NCI-H69 (cell line): ENCODE results near the gene ATP1B3.
"Not testable (repeated sequence)": the region's sequence is repeated elsewhere in the genome, so short reads cannot be mapped to it uniquely, and the experiment has no call there.

Source experiments
- DNase-seq: peaks from one replicate; lab custom pipeline; 2025; lab: John Stamatoyannopoulos, UW

Gene ATP1B3

GRCh38 chr3:141876381-141876890, at the start of gene ATP1B3:
ATP1B3 (plus strand) TSS chr3:141876643; CDS start chr3:141876802, 159 bp downstream.
- peak; percentile 87 for DNase-seq

GRCh38 chr3:141828487-141828886, 48.0 kb upstream of the ATP1B3 start:
- no peak for DNase-seq

- peak; percentile 78 for DNase-seq
These were observed 47.6 kb upstream of the ATP1B3 start for GRCh38 chr3:141828890-141829289.

GRCh38 chr3:141830508-141830907, 45.9 kb upstream of the ATP1B3 start:
- peak; percentile 4 for DNase-seq

- no peak for DNase-seq
These were observed 42.2 kb upstream of the ATP1B3 start for GRCh38 chr3:141834292-141834691.

- DNase-seq: no peak
These were observed 40.8 kb upstream of the ATP1B3 start for GRCh38 chr3:141835557-141836229.

- no peak for DNase-seq
These were observed 37.1 kb upstream of the ATP1B3 start for GRCh38 chr3:141839389-141839788.

- DNase-seq: no peak
These were observed 35.5 kb upstream of the ATP1B3 start for GRCh38 chr3:141840737-141841544.

- no peak for DNase-seq
These were observed 32.3 kb upstream of the ATP1B3 start for GRCh38 chr3:141844108-141844507.

GRCh38 chr3:141844812-141845211, 31.6 kb upstream of the ATP1B3 start:
- DNase-seq: no peak

- no peak for DNase-seq
These were observed 30.9 kb upstream of the ATP1B3 start for GRCh38 chr3:141845407-141846049.

- DNase-seq: no peak
These were observed 30.4 kb upstream of the ATP1B3 start for GRCh38 chr3:141846050-141846433.

GRCh38 chr3:141848159-141848748, 28.2 kb upstream of the ATP1B3 start:
- DNase-seq: not testable (repeated sequence)

GRCh38 chr3:141849056-141849815, 27.2 kb upstream of the ATP1B3 start:
- no peak for DNase-seq

GRCh38 chr3:141851411-141851810, 25.0 kb upstream of the ATP1B3 start:
- no peak for DNase-seq

GRCh38 chr3:141853081-141853601, 23.3 kb upstream of the ATP1B3 start:
- no peak for DNase-seq

GRCh38 chr3:141853629-141854168, 22.7 kb upstream of the ATP1B3 start:
- no peak for DNase-seq

GRCh38 chr3:141854599-141854998, 21.8 kb upstream of the ATP1B3 start:
- DNase-seq: no peak

- no peak for DNase-seq
These were observed 18.1 kb upstream of the ATP1B3 start for GRCh38 chr3:141858312-141858711.

- DNase-seq: no peak
These were observed 16.8 kb upstream of the ATP1B3 start for GRCh38 chr3:141859651-141860050.

GRCh38 chr3:141860086-141860669, 16.3 kb upstream of the ATP1B3 start:
- DNase-seq: no peak
